Transverse colon (tissue), 4 donors: ENCODE data around the gene NOL9.

Experiments
- CTCF ChIP-seq, 5 experiments: fragments of 200-600 bp in 3 of 5; fragments of 450-650 bp in 2 of 5; sonication (generic) in 3 of 5; IDR thresholded peaks; 1 replicate in 2 of 5; 2 replicates in 3 of 5; pipeline ENCODE4 v1.5.1; 2016 to 2017; ENCODE audit warnings: antibody characterized with exemption in 5 of 5, inconsistent platforms in 3 of 5, mild to moderate bottlenecking in 2 of 5, moderate library complexity in 1 of 5
- EP300 ChIP-seq: sonication (generic); formaldehyde crosslinking; IDR thresholded peaks from one replicate; pipeline ENCODE4 v1.6.1; 2017; ENCODE audit warnings: antibody characterized with exemption, low read depth
- POLR2A ChIP-seq: fragments of 450-650 bp; IDR thresholded peaks from one replicate; pipeline ENCODE4 v1.6.1; 2016; ENCODE audit warnings: antibody characterized with exemption, mild to moderate bottlenecking, moderate library complexity
- POLR2AphosphoS5 ChIP-seq, 3 donors: sonication (generic); formaldehyde crosslinking; IDR thresholded peaks; one replicate each; pipeline ENCODE4 v1.6.1; 2016; ENCODE audit warnings: antibody characterized with exemption in 3 of 3

GRCh38 chr1:6490181-6491080 is 63.9 kb downstream of the NOL9 start:
- TF ChIP-seq CTCF (IDR thresholded peaks at IDR 0.05) (peak in 3 of 5 experiments; percentile 1 to 35 (median 14)), POLR2A (peak; percentile 38), EP300 (no peak), POLR2AphosphoS5 (IDR thresholded peaks at IDR 0.05) (peak in 1 of 3 donors; percentile 46)
